PC-9 (cell line): ENCODE results near the gene SORD.

Experiments
- CTCF ChIP-seq: fragments of 200-600 bp; sonication (generic); conservative IDR thresholded peaks from 2 replicates; pipeline ENCODE4 v1.6.1; 2017; ENCODE audit warnings: mixed run types, antibody characterized with exemption, mild to moderate bottlenecking, moderate library complexity
- EZH2 ChIP-seq: fragments of 200-600 bp; sonication (generic); IDR thresholded peaks from 2 replicates; pipeline ENCODE4 v1.8.0; 2017; ENCODE audit warnings: antibody characterized with exemption, low read depth

GRCh38 chr15:45097466-45097865 lies 74.5 kb downstream of the SORD start:
- TF ChIP-seq CTCF = no peak
- no peak for TF ChIP-seq EZH2
